K562 (cell line): ENCODE measurements around the gene ST6GAL1. TPM values are rescaled to one million over a fixed set of nuclear protein-coding genes. Genes with fewer than 3 reads are reported as not detected.

Experiments
- ARNT ChIP-seq, 2 experiments: fragments of 450-650 bp; IDR thresholded peaks; 2 replicates each; pipeline ENCODE4 v1.6.1; 2016; ENCODE audit warnings: mild to moderate bottlenecking in 1 of 2
- NCOR1 ChIP-seq: fragments of 450-650 bp; IDR thresholded peaks from 2 replicates; pipeline ENCODE4 v1.6.1; 2016; ENCODE audit warnings: mild to moderate bottlenecking, moderate library complexity
- RHOXF2B ChIP-seq: fragments of 250-450 bp; sonication (Bioruptor Pico); conservative IDR thresholded peaks from 2 replicates; pipeline ENCODE4 v1.5.1; 2021
- SIX5 ChIP-seq, 2 experiments: IDR thresholded peaks; 2 replicates each; pipeline ENCODE4 v1.6.1; 2011; ENCODE audit warnings: low read length in 2 of 2, borderline replicate concordance in 1 of 2, low read depth in 1 of 2, mild to moderate bottlenecking in 1 of 2, moderate library complexity in 1 of 2; ENCODE audit not compliant: insufficient read depth in 1 of 2
- SRSF7 ChIP-seq: fragments of 200-400 bp; formaldehyde crosslinking; optimal IDR thresholded peaks from 2 replicates; pipeline ENCODE3; 2017; ENCODE audit warnings: mild to moderate bottlenecking, low read depth, low read length
- SUPT5H ChIP-seq: fragments of 450-650 bp; IDR thresholded peaks from 2 replicates; pipeline ENCODE4 v1.6.1; 2016
- ZNF184 ChIP-seq: sonication (generic); formaldehyde crosslinking; IDR thresholded peaks from 2 replicates; pipeline ENCODE4 v1.5.0; 2020; ENCODE audit warnings: missing genetic modification reagents
- ZNF232 ChIP-seq: sonication (generic); formaldehyde crosslinking; IDR thresholded peaks from 2 replicates; pipeline ENCODE4 v1.8.0; 2022; ENCODE audit warnings: mild to moderate bottlenecking, missing genetic modification reagents
- ZNF589 ChIP-seq: fragments of 200-800 bp; sonication (Bioruptor generic); IDR thresholded peaks from 2 replicates; pipeline ENCODE4 v1.6.1; 2016; ENCODE audit warnings: low read depth, missing genetic modification characterization, missing compliant biosample characterization
- ZSCAN29 ChIP-seq: fragments of 450-650 bp; IDR thresholded peaks from 2 replicates; pipeline ENCODE4 v1.6.1; 2017
- polyA plus RNA-seq, 8 experiments: library from polyadenylated mRNA; depleted of rRNA in 4 of 8; stranded (reverse) in 5 of 8; unstranded in 3 of 8; fragments of >200 nt; fragmentation: Nextera tagmentation in 2 of 8; fragmentation: Illumina TruSeq in 1 of 8; extraction: Ambion mirVana in 2 of 8; extraction: Trizol in 1 of 8; gene quantifications; 2 replicates each; pipeline versions ENCODE4 v1.2.1 to v1.2.3, GENCODE V29; 2011 to 2014; ENCODE audit warnings: inconsistent platforms in 1 of 8, missing spikeins in 1 of 8
- total RNA-seq, 7 experiments: library from RNA; depleted of rRNA in 6 of 7; stranded (reverse); fragments of >200 nt in 6 of 7; fragmentation: Illumina TruSeq in 2 of 7; extraction: Trizol in 2 of 7; gene quantifications; 2 replicates each; pipeline versions ENCODE4 v1.2.1 to v1.2.3, GENCODE V29; 2011 to 2021; ENCODE audit warnings: low replicate concordance in 1 of 7
- TF ChIP-seq, protein P1 (sequence below): sonication (generic); formaldehyde crosslinking; IDR thresholded peaks from 2 replicates; pipeline ENCODE4 v1.8.1; 2023; ENCODE audit warnings: mild to moderate bottlenecking, missing genetic modification reagents
- TF ChIP-seq, protein P2 (sequence below): sonication (generic); formaldehyde crosslinking; IDR thresholded peaks from 2 replicates; pipeline ENCODE4 v1.8.0; 2022; ENCODE audit warnings: mild to moderate bottlenecking, missing genetic modification reagents
- TF ChIP-seq, protein P3 (sequence below): fragments of 450-650 bp; IDR thresholded peaks from 2 replicates; pipeline ENCODE4 v1.6.1; 2014; ENCODE audit warnings: low read depth, mild to moderate bottlenecking, moderate library complexity, borderline replicate concordance
- TF ChIP-seq, protein P4 (sequence below): fragments of 450-650 bp; IDR thresholded peaks from 2 replicates; pipeline ENCODE4 v1.6.1; 2016; ENCODE audit warnings: missing biosample characterization, missing genetic modification characterization
- TF ChIP-seq, protein P5 (sequence below): fragments of 250-450 bp; sonication (Bioruptor Pico); IDR thresholded peaks from 2 replicates; pipeline ENCODE4 v1.5.0; 2021; ENCODE audit warnings: mild to moderate bottlenecking, moderate library complexity

ST6GAL1 gene
- total and polyA plus RNA-seq, 9 of the 15 experiments (the other 6 are each of a cell fraction or from before 2014, with no cell fraction given), result 31.9 to 145 (median 71.0) TPM

DNA sequence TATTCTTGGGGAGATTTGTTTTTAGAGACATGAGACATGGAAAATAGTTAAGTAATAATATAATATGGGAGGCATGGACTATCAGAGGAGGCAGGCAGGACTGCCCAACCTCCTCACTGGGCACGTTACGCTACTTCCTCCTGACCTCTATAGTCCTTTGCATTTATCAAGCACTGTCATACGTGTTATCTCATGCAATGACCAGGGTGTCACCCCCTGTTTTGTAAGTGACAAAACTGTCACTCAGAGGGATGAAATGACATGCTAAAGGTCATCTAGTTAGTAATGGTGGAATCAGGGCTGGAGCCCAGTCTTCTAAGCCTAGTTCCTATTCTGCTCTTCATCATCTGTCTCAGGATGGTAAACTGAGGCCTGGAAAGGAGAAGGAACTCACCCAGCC, 66.7 kb downstream of the ST6GAL1 start (continued):
- TF ChIP-seq, protein P1, sequence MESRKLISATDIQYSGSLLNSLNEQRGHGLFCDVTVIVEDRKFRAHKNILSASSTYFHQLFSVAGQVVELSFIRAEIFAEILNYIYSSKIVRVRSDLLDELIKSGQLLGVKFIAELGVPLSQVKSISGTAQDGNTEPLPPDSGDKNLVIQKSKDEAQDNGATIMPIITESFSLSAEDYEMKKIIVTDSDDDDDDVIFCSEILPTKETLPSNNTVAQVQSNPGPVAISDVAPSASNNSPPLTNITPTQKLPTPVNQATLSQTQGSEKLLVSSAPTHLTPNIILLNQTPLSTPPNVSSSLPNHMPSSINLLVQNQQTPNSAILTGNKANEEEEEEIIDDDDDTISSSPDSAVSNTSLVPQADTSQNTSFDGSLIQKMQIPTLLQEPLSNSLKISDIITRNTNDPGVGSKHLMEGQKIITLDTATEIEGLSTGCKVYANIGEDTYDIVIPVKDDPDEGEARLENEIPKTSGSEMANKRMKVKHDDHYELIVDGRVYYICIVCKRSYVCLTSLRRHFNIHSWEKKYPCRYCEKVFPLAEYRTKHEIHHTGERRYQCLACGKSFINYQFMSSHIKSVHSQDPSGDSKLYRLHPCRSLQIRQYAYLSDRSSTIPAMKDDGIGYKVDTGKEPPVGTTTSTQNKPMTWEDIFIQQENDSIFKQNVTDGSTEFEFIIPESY, result no peak
- peak in 1 of 2 experiments; percentile 55; a peak in 1 of 4 replicates for TF ChIP-seq ARNT (IDR thresholded peaks at IDR 0.05)
- TF ChIP-seq, protein P2, sequence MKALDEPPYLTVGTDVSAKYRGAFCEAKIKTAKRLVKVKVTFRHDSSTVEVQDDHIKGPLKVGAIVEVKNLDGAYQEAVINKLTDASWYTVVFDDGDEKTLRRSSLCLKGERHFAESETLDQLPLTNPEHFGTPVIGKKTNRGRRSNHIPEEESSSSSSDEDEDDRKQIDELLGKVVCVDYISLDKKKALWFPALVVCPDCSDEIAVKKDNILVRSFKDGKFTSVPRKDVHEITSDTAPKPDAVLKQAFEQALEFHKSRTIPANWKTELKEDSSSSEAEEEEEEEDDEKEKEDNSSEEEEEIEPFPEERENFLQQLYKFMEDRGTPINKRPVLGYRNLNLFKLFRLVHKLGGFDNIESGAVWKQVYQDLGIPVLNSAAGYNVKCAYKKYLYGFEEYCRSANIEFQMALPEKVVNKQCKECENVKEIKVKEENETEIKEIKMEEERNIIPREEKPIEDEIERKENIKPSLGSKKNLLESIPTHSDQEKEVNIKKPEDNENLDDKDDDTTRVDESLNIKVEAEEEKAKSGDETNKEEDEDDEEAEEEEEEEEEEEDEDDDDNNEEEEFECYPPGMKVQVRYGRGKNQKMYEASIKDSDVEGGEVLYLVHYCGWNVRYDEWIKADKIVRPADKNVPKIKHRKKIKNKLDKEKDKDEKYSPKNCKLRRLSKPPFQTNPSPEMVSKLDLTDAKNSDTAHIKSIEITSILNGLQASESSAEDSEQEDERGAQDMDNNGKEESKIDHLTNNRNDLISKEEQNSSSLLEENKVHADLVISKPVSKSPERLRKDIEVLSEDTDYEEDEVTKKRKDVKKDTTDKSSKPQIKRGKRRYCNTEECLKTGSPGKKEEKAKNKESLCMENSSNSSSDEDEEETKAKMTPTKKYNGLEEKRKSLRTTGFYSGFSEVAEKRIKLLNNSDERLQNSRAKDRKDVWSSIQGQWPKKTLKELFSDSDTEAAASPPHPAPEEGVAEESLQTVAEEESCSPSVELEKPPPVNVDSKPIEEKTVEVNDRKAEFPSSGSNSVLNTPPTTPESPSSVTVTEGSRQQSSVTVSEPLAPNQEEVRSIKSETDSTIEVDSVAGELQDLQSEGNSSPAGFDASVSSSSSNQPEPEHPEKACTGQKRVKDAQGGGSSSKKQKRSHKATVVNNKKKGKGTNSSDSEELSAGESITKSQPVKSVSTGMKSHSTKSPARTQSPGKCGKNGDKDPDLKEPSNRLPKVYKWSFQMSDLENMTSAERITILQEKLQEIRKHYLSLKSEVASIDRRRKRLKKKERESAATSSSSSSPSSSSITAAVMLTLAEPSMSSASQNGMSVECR (CRISPR knock-in tag), result no peak
- TF ChIP-seq, protein P3, sequence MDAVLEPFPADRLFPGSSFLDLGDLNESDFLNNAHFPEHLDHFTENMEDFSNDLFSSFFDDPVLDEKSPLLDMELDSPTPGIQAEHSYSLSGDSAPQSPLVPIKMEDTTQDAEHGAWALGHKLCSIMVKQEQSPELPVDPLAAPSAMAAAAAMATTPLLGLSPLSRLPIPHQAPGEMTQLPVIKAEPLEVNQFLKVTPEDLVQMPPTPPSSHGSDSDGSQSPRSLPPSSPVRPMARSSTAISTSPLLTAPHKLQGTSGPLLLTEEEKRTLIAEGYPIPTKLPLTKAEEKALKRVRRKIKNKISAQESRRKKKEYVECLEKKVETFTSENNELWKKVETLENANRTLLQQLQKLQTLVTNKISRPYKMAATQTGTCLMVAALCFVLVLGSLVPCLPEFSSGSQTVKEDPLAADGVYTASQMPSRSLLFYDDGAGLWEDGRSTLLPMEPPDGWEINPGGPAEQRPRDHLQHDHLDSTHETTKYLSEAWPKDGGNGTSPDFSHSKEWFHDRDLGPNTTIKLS, result no peak
- TF ChIP-seq ZNF232 (CRISPR knock-in tag), result no peak
- TF ChIP-seq, protein P4, sequence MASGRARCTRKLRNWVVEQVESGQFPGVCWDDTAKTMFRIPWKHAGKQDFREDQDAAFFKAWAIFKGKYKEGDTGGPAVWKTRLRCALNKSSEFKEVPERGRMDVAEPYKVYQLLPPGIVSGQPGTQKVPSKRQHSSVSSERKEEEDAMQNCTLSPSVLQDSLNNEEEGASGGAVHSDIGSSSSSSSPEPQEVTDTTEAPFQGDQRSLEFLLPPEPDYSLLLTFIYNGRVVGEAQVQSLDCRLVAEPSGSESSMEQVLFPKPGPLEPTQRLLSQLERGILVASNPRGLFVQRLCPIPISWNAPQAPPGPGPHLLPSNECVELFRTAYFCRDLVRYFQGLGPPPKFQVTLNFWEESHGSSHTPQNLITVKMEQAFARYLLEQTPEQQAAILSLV (tag), result no peak
- TF ChIP-seq SUPT5H, result no peak
- peak; percentile 89 for TF ChIP-seq NCOR1
- no peak for TF ChIP-seq SIX5 (IDR thresholded peaks at IDR 0.05; ENCODE audit: borderline replicate concordance in 1 of 2, insufficient read depth in 1 of 2, low read depth in 1 of 2, low read length in 2 of 2)
- no peak for TF ChIP-seq ZSCAN29
- TF ChIP-seq, protein P5, sequence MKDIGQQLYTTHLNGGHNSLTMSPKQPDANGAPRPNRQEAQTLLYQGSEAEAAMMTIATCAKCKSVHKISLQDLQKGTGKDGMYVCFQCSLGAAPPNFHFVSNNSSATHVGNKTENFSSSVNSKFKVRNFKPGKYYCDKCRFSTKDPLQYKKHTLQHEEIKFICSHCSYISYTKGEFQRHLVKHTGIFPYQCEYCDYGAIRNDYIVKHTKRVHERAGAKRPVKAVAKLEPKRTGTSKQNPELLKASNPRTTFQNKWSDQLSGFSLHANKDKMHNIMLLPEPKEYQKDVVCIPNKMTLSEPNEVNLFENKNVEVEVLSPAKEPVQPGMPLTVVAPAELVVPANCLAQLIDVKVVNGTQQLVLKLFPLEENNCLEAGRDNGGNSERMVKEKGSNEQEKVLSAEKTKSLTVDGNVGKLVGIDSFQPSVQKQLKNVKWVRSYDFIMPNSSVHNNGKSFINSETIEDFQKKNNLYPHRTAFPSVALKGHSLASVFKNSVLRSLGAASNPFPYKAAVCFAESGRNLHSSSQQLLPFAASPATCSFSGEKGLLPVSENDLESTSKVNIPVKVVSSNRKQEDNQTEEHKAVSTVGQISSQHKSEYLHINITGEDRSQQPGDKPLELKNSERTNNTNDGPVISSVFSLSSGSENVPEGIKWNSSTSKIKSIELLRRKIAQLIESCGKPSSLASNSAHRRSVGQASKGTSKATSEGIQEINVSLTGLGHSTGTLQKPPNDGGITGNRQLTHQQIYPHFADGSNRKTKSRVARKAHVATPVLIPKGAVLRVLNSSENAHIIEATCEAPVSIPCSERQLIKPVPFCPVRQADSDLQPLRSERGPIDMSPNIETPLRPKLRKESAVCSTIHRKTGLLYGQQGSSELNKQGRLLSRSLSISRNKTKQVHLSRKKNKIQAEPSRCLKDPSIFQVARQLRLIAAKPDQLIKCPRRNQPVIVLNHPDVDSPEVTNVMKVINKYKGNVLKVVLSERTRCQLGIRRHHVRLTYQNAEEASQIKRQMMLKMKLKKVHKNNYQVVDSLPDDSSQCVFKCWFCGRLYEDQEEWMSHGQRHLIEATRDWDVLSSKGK (CRISPR knock-in tag), result no peak
- no peak for TF ChIP-seq ZNF184 (CRISPR knock-in tag)
- TF ChIP-seq SRSF7, result no peak
- no peak for TF ChIP-seq ZNF589 (CRISPR knock-in tag)
- TF ChIP-seq RHOXF2B (CRISPR knock-in tag), result no peak
